Upper lobe of left lung (tissue), 6 donors: Measurements from ENCODE around the gene DNAJB7. TPM values are rescaled to one million over a fixed set of nuclear protein-coding genes. Genes with fewer than 3 reads are reported as not detected.
A peak's percentile ranks its signal among the peaks of the same experiment; 100 is the strongest.

Experiments
- ATAC-seq, 2 donors: fragments of 200-7000 bp; cut with Tn5 transposase; one replicate each; pipeline ENCODE4 v1.9.1; 2022; ENCODE audit warnings: mild to moderate bottlenecking in 2 of 2, moderate library complexity in 2 of 2; ENCODE audit not compliant: low FRiP score in 2 of 2
- DNase-seq, 2 donors: peaks; one replicate each; pipeline ENCODE4 v3.0.0-alpha.2; 2019 to 2020
- H3K27ac ChIP-seq, 4 donors: fragments of 200-600 bp; sonication (generic); one replicate each; pipeline ENCODE4 v1.5.1; 2016 to 2019
- H3K27me3 ChIP-seq, 4 donors: fragments of 200-600 bp; sonication (generic); one replicate each; pipeline ENCODE4 v1.5.1; 2017 to 2019
- H3K36me3 ChIP-seq, 4 donors: fragments of 200-600 bp; sonication (generic); one replicate each; pipeline ENCODE4 v1.5.1; 2016 to 2019
- H3K4me1 ChIP-seq, 4 donors: fragments of 200-600 bp; sonication (generic); one replicate each; pipeline ENCODE4 v1.5.1; 2018 to 2019
- H3K4me3 ChIP-seq, 4 donors: fragments of 200-600 bp; sonication (generic); one replicate each; pipeline ENCODE4 v1.5.1; 2017 to 2019; ENCODE audit warnings: mild to moderate bottlenecking in 2 of 4, moderate library complexity in 1 of 4
- H3K9me3 ChIP-seq, 4 donors: fragments of 200-600 bp; sonication (generic); one replicate each; pipeline ENCODE4 v1.5.1; 2018 to 2019
- CTCF ChIP-seq, 6 experiments: fragments of 450-650 bp in 4 of 6; fragments of 200-600 bp in 2 of 6; sonication (generic) in 2 of 6; IDR thresholded peaks; one replicate each; pipeline ENCODE4 v1.5.1; 2016 to 2019; ENCODE audit warnings: antibody characterized with exemption in 6 of 6
- EP300 ChIP-seq, 4 donors: sonication (generic); formaldehyde crosslinking; IDR thresholded peaks; one replicate each; pipeline ENCODE4 v1.5.1; 2017; ENCODE audit warnings: antibody characterized with exemption in 4 of 4, control low read depth in 2 of 4
- POLR2A ChIP-seq, 4 donors: fragments of 450-650 bp; IDR thresholded peaks; one replicate each; pipeline ENCODE4 v1.5.1; 2016 to 2017; ENCODE audit warnings: antibody characterized with exemption in 4 of 4, mild to moderate bottlenecking in 2 of 4
- POLR2AphosphoS5 ChIP-seq, 2 donors: sonication (generic); formaldehyde crosslinking; IDR thresholded peaks; one replicate each; pipeline ENCODE4 v1.5.1; 2017; ENCODE audit warnings: antibody characterized with exemption in 2 of 2
- WGBS, 2 donors: methylation state at CpG; one replicate each; pipeline ENCODE4 v1.1.5; 2017 to 2018; 5-methylcytosine and 5-hydroxymethylcytosine counted together
- total RNA-seq, 6 donors: library from RNA; depleted of rRNA in 4 of 6; stranded (reverse); fragments of >200 nt in 4 of 6; gene quantifications; one replicate each; pipeline versions ENCODE4 v1.1.0 to v1.2.1, GENCODE V29; 2016 to 2021
- donor health status: DM: no; HTN: no; CAD: no; lungs with moderate emphysema.
- donor health status: DM: no; HTN: yes; CAD: no; lungs with severe emphysema.

The DNAJB7 gene
- total RNA-seq, 6 donors from 2014 or later, result not detected

GRCh38 chr22:40890881-40891280 is 29.0 kb upstream of the DNAJB7 start:
- WGBS, 2 donors, result 90 to 92% methylated on average over 3 of the region's 3 CpGs
- DNase-seq (no peak), ATAC-seq (no peak)
- TF ChIP-seq EP300 (IDR thresholded peaks at IDR 0.05), result no peak
- no peak for TF ChIP-seq POLR2A (IDR thresholded peaks at IDR 0.05)
- no peak for TF ChIP-seq POLR2AphosphoS5 (IDR thresholded peaks at IDR 0.05)
- TF ChIP-seq CTCF (IDR thresholded peaks at IDR 0.05), result no peak
- no peaks in the 10 kb centered on the region for H3K9me3 ChIP-seq
- no peaks in the 10 kb centered on the region for H3K4me1 ChIP-seq
- H3K36me3 ChIP-seq, result peaks cover 3 to 64% (median 31%) of the 10 kb centered on the region in 4 donors
- no peak overlapping the region for H3K27ac ChIP-seq
- no peak overlapping the region for H3K4me3 ChIP-seq
- no peaks in the 10 kb centered on the region for H3K27me3 ChIP-seq

GRCh38 chr22:40889116-40889515 is 27.2 kb upstream of the DNAJB7 start:
- peaks cover 3 to 67% (median 34%) of the 10 kb centered on the region in 4 donors for H3K36me3 ChIP-seq
- no peak overlapping the region for H3K4me3 ChIP-seq
- no peak for ATAC-seq
- H3K9me3 ChIP-seq, result no peaks in the 10 kb centered on the region
- no peaks in the 10 kb centered on the region for H3K27me3 ChIP-seq
- no peak for TF ChIP-seq POLR2A (IDR thresholded peaks at IDR 0.05)
- TF ChIP-seq POLR2AphosphoS5 (IDR thresholded peaks at IDR 0.05), result no peak
- TF ChIP-seq CTCF (IDR thresholded peaks at IDR 0.05), result no peak
- no peak for TF ChIP-seq EP300 (IDR thresholded peaks at IDR 0.05)
- H3K4me1 ChIP-seq, result no peaks in the 10 kb centered on the region
- DNase-seq, result no peak
- H3K27ac ChIP-seq, result no peak overlapping the region

GRCh38 chr22:40878922-40879321 is 17.0 kb upstream of the DNAJB7 start:
- DNase-seq (no peak), ATAC-seq (no peak)
- Histone ChIP-seq H3K27ac (peak overlapping the region in 1 of 4 donors; percentile 3), H3K27me3 (no peaks in the 10 kb centered on the region), H3K9me3 (no peaks in the 10 kb centered on the region), H3K4me3 (no peak overlapping the region), H3K36me3 (peaks cover 0 to 32% (median 18%) of the 10 kb centered on the region in 4 donors), H3K4me1 (no peaks in the 10 kb centered on the region)
- 69 to 92% methylated on average over 2 of the region's 2 CpGs for WGBS, 2 donors
- TF ChIP-seq EP300 (IDR thresholded peaks at IDR 0.05) (no peak), POLR2A (IDR thresholded peaks at IDR 0.05) (no peak), CTCF (IDR thresholded peaks at IDR 0.05) (no peak), POLR2AphosphoS5 (IDR thresholded peaks at IDR 0.05) (no peak)

GRCh38 chr22:40877488-40877887 is 15.6 kb upstream of the DNAJB7 start:
- ATAC-seq (no peak), DNase-seq (no peak)
- no peak overlapping the region for H3K27ac ChIP-seq
- H3K9me3 ChIP-seq, result no peaks in the 10 kb centered on the region
- peaks cover 0 to 18% (median 9%) of the 10 kb centered on the region in 4 donors for H3K36me3 ChIP-seq
- no peak for TF ChIP-seq EP300 (IDR thresholded peaks at IDR 0.05)
- no peak for TF ChIP-seq CTCF (IDR thresholded peaks at IDR 0.05)
- TF ChIP-seq POLR2A (IDR thresholded peaks at IDR 0.05), result no peak
- TF ChIP-seq POLR2AphosphoS5 (IDR thresholded peaks at IDR 0.05), result no peak
- no peak overlapping the region for H3K4me3 ChIP-seq
- no peaks in the 10 kb centered on the region for H3K27me3 ChIP-seq
- no peaks in the 10 kb centered on the region for H3K4me1 ChIP-seq
- WGBS, 2 donors, result 49 to 57% methylated on average over 3 of the region's 3 CpGs

- Histone ChIP-seq H3K27me3 (no peaks in the 10 kb centered on the region), H3K27ac (no peak overlapping the region), H3K9me3 (no peaks in the 10 kb centered on the region), H3K4me3 (no peak overlapping the region), H3K4me1 (no peaks in the 10 kb centered on the region), H3K36me3 (peaks cover 0 to 16% (median 3%) of the 10 kb centered on the region in 4 donors)
- 48 to 81% methylated on average over 1 of the region's 1 CpG for WGBS, 2 donors
- TF ChIP-seq EP300 (IDR thresholded peaks at IDR 0.05) (no peak), CTCF (IDR thresholded peaks at IDR 0.05) (no peak), POLR2AphosphoS5 (IDR thresholded peaks at IDR 0.05) (no peak), POLR2A (IDR thresholded peaks at IDR 0.05) (no peak)
- DNase-seq (no peak), ATAC-seq (no peak)
Observed at GRCh38 chr22:40876907-40877306, 15.0 kb upstream of the DNAJB7 start.
